HG02970 (cell line): ENCODE data around the gene PALD1.
"Not testable (repeated sequence)": the region's sequence is repeated elsewhere in the genome, so short reads cannot be mapped to it uniquely, and the experiment has no call there.

Experiments used
- ATAC-seq: cut with Tn5 transposase; IDR thresholded peaks from one replicate; pipeline ENCODE4 v1.9.1; 2021; ENCODE audit warnings: mild to moderate bottlenecking, moderate library complexity, moderate number of reproducible peaks; ENCODE audit not compliant: unreplicated experiment, low FRiP score

The PALD1 gene

DNA sequence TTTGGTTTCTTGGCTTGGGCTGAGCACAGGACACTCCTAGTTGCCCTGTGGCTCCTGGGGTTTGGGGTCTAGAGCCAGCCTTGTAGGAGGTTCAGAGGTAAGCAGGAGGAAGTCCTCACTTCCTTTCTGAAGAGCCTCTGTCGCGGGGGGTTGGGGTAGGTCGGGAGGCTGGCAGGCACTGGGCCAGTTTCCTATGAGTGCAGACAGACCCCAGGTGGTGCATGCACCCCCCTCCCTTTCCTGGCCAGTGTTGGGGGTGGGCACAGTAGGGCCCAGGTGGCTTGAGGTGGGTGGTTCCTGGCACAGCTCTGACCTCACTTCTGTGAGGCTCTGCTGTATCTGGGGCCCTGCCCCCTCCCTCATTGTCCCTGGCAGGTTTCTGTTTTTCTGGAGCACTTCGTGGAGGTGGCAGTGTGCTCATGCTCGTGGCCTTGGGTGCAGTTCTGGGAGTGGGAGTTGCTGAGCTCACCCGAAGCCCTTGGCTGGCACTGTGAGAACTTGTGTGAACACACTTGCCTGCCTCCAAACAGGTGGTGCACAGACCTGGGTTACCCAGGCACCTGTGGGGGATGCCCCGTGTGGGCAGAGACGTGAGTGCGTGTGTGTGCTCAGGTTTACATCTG, 1.8 kb downstream of the PALD1 start:
- no peak for ATAC-seq

DNA sequence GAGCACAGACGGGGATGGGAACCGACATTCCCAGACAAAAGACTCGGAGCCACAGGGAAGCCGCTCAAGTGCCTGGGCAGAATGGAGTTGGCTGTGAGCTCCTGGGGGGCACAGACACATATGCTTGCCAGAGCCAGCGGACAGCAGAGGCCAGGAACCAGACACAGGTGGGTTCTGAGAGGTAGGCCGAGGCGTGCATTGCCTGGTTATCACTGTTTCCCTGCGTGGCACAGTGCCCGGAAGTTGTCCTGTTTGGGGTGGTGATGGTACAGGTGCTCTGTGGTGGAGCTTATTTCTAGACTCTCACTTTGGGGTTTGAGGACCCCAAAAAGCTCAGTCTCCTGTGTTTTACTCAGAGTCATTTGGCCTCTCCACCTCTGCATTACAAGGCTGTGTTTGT, 2.5 kb downstream of the PALD1 start:
- no peak for ATAC-seq

DNA sequence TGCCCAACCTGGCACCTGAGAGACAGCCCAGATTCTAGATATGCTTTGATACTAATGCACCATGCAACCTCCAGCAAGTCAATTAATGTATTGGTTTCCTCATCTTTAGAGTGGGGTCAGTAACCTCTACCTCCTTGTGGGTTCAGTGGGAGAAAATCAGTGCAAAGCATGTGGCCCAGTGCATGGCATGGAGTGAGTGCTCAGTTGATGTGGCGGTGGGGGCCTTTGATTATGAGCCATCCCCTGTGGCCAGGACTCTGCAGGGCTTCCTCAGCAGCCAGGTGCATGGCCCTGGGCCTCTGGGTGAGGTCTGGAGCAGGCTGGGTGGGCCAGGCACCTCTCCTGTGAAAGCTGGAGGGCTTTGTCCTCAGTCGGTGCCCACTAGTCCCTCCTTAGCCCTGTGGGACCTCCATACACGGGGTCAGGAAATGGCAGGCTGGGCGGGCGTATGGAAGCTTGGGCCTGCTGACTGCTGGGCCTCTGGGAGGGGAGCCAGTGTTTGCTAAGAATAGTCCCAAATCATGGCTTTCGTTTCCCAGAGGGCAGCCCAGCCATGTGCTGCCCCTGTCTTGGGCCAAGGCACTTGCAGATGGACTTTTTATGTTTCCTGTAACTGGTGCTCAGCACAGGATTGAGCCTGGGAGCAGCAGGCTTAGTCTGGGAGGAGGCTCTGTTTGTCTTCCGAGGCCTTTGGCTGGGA, 3.4 kb downstream of the PALD1 start:
- ATAC-seq: no peak

DNA sequence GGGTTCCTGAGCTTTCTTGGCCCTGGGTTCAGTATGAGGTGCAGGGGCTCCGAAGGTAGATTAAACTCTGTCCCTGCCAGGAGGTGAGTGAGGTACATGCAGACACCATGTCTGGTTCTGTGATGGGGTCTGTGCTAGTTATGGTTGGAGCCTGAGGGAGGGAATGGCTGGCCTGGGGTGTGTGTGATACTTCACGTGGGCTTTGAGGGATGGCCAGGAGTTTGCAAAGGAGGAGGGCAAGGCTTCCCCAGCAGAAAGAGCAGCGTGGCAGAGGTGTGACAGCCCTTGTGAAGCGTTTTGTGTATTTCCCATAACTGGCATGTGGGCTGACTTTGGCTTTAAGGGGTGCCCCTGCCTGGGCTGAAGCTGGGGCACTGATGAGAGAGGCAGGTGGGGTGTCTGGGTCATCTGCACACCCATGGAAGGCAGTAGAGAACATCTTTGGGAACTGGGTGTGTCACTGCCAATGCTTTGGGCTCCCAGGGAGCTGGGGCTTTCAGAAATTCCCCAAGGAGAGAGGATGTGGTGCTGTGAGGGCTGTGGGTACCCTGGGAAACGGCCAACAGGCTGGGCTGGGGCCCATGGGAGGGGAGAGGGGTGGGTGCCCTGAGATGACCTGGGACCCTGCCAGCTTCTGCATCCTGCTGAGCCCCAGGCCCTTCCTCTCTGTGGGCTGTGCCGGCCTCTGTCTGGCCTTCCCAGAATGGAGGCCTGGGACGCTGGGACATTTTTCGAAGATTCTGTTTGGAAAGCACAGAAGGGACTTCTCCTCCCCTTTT, 4.6 kb downstream of the PALD1 start:
- no peak for ATAC-seq

DNA sequence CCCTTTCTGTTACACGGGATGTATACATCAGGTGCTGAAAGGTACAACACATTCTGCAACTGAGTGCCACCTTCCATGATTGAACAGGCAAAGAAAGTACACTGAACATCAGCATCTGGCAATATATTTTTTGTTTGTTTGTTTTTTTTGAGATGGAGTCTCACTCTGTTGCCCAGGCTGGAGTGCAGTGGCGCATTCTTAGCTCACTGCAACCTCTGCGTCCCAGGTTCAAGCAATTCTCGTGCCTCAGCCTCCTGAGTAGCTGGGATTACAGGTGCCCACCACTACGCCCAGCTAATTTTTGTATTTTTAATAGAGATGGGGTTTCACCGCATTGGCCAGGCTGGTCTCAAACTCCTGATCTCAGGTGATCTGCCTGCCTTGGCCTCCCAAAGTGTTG, 5.3 kb downstream of the PALD1 start:
- ATAC-seq: not testable (repeated sequence)

DNA sequence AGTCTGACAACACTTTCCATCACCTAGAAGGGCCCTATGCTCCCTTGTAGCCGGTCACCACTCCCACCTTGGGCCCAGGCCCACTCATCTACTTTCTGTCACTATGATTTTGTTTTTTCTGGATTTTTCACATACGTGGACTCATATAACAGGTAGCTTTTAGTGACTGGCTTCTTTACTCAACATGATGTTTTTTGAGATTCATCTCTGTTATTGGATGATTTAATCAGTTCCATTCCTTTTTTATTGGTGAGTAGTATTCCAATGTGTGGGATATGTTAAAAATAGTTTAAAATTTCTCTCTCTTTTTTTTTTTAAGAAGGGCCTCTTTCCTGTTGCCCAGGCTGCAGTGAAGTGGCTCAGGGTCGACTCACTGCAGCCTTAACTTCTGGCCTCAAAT, 9.3 kb downstream of the PALD1 start:
- no peak for ATAC-seq

DNA sequence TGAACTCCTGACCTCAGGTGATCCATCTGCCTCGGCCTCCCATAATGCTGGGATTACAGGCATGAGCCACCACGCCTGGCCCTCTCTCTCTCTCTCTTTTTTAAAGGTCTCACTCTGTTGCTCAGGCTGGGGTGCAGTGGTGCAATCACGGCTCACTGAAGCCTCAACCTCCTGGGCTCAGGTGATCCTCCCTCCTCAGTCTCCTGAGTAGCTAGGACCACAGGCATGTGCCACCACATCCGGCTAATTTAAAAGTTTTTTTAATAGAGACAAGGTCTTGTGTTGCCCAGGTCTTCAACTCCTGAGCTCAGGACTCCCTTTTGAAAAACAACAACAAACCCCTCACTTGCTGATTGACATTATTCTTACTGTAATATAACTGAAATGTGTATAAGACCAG, 11.6 kb downstream of the PALD1 start:
- ATAC-seq: no peak

DNA sequence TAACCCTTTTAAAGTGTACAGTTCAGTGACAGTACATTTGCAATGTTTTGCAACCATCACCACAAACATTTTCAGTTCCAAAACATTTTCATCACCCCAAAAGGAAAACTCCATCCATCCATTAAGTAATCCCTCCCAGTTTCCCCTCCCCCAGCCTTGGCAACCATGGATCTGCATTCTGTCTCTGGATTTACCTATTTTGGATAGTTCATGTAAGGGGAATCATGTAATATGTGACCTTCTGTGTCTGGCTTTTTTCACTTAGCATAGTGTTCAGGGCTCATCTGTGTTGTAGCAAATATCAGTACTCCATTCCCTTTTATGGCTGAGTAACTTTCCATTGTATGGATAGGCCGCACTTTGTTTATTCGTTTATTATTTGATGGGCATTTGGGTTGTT, 13.0 kb downstream of the PALD1 start:
- no peak for ATAC-seq

DNA sequence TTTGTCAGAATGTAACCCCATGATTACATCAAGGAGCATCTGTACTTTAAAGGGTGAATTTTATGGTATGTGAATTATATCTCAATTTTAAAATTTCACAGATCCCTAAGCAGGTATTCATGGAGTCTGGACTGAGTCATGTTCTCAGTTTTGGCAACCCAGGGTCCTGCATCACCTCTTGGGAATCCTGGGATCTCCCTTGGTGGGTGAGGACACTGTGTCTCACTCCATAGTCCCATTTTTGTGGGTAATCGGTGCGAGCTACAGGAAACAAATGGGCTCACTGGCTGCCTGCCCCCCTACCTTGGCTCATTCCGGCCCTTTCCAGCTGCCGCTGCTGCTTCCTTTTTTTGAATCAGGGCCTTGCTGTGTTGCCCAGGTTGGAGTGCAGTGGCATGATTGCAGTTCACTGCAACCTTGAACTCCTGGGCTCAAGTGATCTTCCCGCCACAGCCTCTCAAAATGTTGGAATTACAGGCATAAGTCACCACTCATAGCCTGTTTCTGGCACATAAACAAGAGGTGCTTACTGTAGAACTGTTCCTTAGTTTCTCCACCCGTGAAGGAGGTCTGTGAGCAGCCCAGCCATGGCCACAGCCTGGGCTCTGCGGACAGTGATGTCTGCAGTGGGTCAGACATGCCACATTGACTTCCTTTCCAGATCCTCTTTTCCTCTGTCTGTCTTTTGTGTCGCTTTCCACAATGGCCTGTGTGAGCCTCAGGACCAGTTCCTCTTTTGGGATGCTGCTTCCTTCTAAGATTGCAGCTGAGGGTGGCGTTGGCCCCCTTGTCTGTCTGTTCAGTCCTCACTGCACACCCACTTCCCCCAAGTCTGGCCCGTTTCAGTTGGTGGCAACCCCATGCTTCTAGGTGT, 14.5 kb downstream of the PALD1 start:
- peak; percentile 12 for ATAC-seq

DNA sequence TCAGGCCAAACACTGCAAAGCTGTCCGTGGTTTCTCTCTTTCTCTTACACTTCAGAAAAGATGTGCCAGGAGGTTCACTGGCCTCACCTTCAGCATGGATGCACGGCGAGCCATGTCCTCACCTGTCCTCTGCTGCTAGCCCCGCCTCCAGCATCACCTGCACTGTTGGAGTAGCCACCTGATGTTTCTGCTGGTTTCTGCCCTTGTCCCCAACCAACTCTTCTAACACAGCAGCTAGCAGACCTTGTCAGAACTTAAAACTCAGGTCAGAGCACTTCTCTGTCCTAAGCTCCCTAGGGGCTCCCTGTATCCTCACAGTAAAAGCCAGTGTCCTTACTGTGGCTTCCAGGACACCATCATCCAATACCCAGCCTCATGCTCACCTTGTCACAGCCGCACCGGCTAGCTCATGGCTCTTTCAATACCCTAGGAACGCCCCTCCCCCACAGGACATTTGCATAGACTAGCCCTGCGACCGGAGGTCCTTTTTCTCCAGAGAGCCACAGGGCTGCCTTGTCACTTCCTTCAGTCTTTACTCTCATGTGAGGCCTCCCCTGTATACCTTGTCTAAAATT, 15.2 kb downstream of the PALD1 start:
- ATAC-seq: peak; percentile 77

DNA sequence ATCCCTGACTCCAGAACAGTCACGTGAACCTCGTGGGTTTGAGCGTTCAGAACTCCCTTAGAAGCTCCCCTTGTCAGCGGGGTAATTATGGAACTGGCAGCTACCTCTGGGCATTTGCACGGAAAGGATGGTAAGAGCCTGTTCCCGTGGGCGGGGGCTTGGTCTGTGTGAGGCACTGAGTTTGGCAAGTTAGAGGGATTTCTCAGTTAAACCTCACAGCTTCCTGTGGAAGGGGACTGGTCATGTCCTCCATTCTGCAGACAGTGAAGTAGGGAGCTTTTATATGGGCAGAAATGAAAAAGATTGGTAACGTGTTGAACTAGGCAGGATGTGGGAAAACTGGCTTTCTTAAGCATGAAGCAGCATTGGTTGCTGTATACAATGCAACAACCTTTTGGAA, 16.0 kb downstream of the PALD1 start:
- peak; percentile 9 for ATAC-seq

DNA sequence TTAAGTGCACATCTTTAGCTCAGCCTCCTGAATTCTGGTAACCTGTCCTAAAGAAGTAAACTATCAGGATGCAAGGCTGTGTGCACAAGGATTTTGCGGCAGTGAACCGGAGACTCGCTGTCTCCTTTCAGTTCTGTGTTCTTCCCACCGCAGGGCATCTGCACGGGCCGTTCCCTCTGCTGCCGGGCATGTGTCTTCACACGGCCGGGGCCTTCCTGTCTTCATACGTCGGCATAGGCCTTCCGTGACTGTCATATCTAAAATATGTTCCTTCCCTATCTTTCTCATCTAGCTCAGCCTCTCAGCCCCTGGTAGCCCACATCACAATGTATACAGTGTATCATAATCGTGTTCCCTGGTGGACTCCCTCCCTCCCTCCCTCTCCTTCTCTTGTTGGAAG, 16.4 kb downstream of the PALD1 start:
- ATAC-seq: no peak

DNA sequence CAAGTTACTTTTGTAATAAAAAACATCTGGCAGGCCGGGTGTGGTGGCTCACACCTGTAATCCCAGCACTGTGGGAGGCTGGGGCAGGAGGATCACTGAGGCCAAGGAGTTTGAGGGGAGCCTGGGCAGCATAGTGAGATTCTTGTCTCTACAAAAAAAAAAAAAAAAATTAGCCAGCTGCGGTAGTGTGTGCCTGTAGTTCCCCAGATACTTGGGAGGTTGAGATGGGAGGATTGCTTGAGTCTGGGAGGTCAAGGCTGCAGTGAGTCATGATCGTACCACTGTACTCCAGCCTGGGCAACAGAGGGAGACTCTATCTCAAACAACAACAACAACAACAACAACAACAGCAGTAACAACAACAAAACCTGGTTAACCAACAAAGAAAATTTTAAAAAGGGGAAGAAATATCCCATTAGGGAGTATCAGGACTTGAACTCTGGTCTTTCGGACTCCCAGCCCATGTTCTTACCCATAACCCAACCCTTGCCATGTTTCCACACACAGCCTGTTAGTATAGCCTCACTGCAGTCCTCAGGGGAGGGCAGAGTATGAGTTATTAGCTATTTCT, 17.2 kb downstream of the PALD1 start:
- no peak for ATAC-seq

DNA sequence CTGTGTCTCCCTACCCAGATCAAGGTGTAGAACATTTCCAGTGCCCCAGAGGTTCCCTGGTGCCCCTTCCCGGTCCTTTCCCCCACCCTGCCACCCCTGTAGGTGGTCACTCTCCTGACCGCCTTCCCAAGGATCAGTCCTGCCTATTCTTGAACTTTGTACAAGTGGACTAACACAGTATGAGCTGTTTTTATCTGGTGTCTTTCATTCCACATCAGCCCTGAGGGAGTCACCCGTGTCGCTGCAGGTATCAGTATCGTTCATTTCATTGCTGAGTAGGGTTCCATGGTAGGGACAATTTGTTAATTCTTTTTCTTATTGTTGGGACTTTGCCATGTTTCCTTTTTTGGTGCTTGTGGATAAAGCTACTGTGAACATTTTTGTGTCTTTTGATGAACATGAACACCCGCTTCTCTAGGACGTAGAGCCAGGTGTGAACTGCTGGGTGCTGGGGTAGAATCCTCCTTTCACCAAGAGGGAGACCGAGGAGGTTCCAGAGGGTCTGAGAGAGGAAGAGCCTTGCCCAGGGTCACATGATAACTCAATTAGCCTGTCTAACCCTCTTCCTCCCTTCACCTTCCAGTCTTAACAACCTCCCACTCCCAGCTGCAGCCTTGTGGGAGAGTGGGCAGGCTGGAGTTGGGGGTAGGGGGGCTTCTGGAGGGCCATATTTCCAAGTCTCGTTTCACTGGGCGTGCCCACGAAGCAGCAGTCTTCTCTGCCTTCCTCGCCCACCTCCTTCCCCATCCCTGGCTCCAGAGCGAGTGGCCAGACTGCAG, 18.0 kb downstream of the PALD1 start:
- no peak for ATAC-seq

DNA sequence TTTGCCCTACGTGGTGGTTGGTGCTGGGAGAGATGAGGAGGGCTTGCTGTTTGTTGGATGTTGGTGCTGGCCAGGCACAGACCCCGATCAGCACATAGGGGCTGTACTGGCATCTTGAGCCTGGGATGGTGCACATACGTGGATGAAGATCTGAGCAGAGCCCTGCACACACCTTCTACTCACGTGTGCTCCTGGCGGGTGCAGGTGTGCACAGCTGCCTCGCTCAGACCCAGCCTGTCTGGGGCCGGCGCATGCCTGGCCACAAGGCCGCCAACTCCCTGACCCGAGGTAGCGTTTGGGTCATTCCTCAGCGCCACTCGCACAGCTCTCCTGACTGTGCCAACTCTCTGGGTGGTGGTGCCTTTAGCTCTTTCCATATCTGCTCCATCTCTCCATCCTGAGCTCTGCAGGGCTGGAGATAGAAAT, 18.6 kb downstream of the PALD1 start:
- no peak for ATAC-seq

DNA sequence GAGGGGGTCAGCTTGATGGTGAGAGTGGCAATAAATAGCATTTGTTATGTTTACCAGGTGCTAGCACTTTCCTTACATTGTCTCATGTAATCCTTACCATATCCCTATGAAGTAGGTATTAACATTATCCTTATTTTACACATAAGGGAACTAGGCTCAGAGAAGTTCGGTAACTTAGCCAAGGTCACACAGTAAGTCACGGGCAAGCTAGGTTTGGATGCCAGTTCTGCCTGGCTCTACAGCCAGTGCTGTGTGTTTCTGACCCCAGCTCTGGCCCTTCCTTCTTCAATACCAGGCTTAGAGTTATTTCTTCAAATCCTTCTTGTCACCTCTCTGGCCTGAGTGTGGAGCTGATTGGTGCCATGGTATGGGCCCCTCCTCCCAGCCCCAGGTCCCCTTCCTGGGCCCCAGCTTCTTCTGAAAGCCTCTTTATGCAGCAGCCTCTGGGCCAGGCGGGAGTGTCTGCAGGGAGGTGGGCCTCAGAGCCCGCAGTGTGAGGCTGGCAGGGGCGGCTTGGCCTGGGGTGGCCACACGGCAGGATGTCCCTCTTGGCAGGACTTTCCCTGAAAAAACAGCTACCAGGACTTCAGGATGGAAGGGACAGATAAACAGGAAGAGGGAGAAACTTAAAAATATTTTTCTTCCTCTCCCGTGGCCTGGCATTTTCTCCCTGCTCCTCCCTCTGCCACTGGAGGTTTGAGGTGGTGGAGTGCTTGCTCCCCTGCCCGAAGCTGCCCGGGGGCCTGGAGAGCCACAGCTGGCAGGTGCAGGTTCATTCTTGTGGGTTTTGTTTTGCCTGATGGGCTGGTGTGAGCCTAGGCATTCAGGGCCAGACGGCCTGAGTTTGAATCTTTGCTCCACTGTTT, 20.6 kb downstream of the PALD1 start:
- ATAC-seq: no peak

DNA sequence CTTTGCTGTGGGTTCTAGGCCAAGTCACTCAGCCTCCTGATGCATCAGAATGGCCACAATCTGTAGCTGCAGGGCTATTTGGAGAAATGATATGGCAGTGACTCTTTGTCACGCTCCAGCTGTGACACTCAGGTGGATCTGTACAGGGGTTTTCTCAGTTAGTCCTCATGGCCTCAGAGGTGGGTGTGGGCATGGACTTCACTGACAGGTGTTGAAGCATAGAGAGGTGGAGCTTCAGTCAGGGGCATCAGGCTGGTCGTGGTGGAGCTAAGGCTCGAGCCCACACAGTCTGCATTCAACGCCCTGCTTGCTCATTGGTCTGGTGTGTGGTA, 21.2 kb downstream of the PALD1 start:
- no peak for ATAC-seq

DNA sequence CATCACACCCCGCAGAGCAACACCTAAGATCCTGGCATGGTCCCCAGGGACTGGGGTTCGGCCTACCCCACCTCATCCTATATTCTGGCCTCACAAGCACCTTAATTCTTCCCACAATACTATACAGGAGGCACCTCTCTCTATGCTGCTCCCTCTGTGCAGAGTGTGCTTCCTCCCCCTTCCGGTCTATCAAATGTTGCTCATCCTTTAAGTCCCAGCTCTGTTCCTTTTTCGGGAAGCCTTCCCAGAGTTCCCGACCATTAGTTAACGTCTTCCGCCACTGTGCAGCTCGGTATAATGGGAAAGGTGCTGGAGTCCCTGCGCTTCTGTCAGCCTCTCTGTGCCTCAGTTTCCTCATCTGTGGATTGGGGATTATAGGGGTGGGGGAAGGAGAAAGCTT, 21.8 kb downstream of the PALD1 start:
- ATAC-seq: no peak
